Upper lobe of left lung (tissue), 6 donors: Measurements from ENCODE around the gene STARD10. TPM values are rescaled to one million over a fixed set of nuclear protein-coding genes. Genes with fewer than 3 reads are reported as not detected.
A peak's percentile ranks its signal among the peaks of the same experiment; 100 is the strongest.

Source experiments
- ATAC-seq, 2 donors: fragments of 200-7000 bp; cut with Tn5 transposase; one replicate each; pipeline ENCODE4 v1.9.1; 2022; ENCODE audit warnings: mild to moderate bottlenecking in 2 of 2, moderate library complexity in 2 of 2; ENCODE audit not compliant: low FRiP score in 2 of 2
- DNase-seq, 2 donors: peaks; one replicate each; pipeline ENCODE4 v3.0.0-alpha.2; 2019 to 2020
- H3K27ac ChIP-seq, 4 donors: fragments of 200-600 bp; sonication (generic); one replicate each; pipeline ENCODE4 v1.5.1; 2016 to 2019
- H3K27me3 ChIP-seq, 4 donors: fragments of 200-600 bp; sonication (generic); one replicate each; pipeline ENCODE4 v1.5.1; 2017 to 2019
- H3K36me3 ChIP-seq, 4 donors: fragments of 200-600 bp; sonication (generic); one replicate each; pipeline ENCODE4 v1.5.1; 2016 to 2019
- H3K4me1 ChIP-seq, 4 donors: fragments of 200-600 bp; sonication (generic); one replicate each; pipeline ENCODE4 v1.5.1; 2018 to 2019
- H3K4me3 ChIP-seq, 4 donors: fragments of 200-600 bp; sonication (generic); one replicate each; pipeline ENCODE4 v1.5.1; 2017 to 2019; ENCODE audit warnings: mild to moderate bottlenecking in 2 of 4, moderate library complexity in 1 of 4
- H3K9me3 ChIP-seq, 4 donors: fragments of 200-600 bp; sonication (generic); one replicate each; pipeline ENCODE4 v1.5.1; 2018 to 2019
- EP300 ChIP-seq, 4 donors: sonication (generic); formaldehyde crosslinking; IDR thresholded peaks; one replicate each; pipeline ENCODE4 v1.5.1; 2017; ENCODE audit warnings: antibody characterized with exemption in 4 of 4, control low read depth in 2 of 4
- POLR2A ChIP-seq, 4 donors: fragments of 450-650 bp; IDR thresholded peaks; one replicate each; pipeline ENCODE4 v1.5.1; 2016 to 2017; ENCODE audit warnings: antibody characterized with exemption in 4 of 4, mild to moderate bottlenecking in 2 of 4
- POLR2AphosphoS5 ChIP-seq, 2 donors: sonication (generic); formaldehyde crosslinking; IDR thresholded peaks; one replicate each; pipeline ENCODE4 v1.5.1; 2017; ENCODE audit warnings: antibody characterized with exemption in 2 of 2
- WGBS, 2 donors: methylation state at CpG; one replicate each; pipeline ENCODE4 v1.1.5; 2017 to 2018; 5-methylcytosine and 5-hydroxymethylcytosine counted together
- total RNA-seq, 6 donors: library from RNA; depleted of rRNA in 4 of 6; stranded (reverse); fragments of >200 nt in 4 of 6; gene quantifications; one replicate each; pipeline versions ENCODE4 v1.1.0 to v1.2.1, GENCODE V29; 2016 to 2021
- TF ChIP-seq, protein P1 (sequence below), 6 experiments: fragments of 450-650 bp in 4 of 6; fragments of 200-600 bp in 2 of 6; sonication (generic) in 2 of 6; IDR thresholded peaks; one replicate each; pipeline ENCODE4 v1.5.1; 2016 to 2019; ENCODE audit warnings: antibody characterized with exemption in 6 of 6
- donor health status: DM: no; HTN: no; CAD: no; lungs with moderate emphysema.
- donor health status: DM: no; HTN: yes; CAD: no; lungs with severe emphysema.

STARD10 gene
- total RNA-seq, 6 donors from 2014 or later = 93.2 to 227 (median 151) TPM

DNA sequence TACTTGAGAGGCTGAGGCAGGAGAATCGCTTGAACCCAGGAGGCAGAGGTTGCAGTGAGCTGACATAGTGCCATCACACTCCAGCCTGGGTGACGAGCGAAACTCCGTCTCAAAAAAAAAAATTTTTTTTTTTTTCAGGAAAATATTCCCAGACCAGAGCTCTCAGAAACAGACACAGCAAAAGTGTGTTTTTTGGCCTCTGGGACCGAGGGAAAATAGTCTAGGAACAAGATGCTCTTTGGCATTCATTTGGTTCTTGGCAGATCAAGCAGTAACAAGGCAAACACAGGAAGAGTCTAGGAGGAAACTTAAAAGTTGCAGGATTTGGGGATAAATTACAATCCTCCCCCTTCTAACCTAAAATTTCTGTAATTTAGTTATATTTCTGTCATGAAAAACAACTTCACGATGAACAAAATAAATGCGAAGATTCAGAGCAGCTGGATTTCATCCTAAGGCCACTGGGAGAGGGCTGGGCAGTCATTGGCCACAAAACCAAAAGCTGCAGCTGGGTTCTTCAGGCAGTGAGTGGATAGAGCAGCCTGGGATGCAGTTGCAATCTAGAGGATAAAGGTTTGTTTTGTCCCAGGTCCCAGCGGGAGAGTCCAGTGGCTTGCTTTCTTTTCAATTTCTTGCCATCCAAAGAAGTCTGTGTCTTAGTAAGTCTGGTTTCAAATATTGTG is 40.1 kb upstream of the STARD10 start:
- no peaks in the 10 kb centered on the region for H3K27me3 ChIP-seq
- WGBS, 2 donors = 65 to 68% methylated on average over 8 of the region's 8 CpGs
- peaks cover 0 to 33% (median 14%) of the 10 kb centered on the region in 4 donors for H3K36me3 ChIP-seq
- DNase-seq (no peak), ATAC-seq (peak in 1 of 2 donors; percentile 55)
- peaks cover 37 to 53% (median 46%) of the 10 kb centered on the region in 4 donors for H3K4me1 ChIP-seq
- H3K9me3 ChIP-seq = no peaks in the 10 kb centered on the region
- TF ChIP-seq POLR2AphosphoS5 (IDR thresholded peaks at IDR 0.05) (no peak), EP300 (IDR thresholded peaks at IDR 0.05) (no peak)
- TF ChIP-seq, protein P1, sequence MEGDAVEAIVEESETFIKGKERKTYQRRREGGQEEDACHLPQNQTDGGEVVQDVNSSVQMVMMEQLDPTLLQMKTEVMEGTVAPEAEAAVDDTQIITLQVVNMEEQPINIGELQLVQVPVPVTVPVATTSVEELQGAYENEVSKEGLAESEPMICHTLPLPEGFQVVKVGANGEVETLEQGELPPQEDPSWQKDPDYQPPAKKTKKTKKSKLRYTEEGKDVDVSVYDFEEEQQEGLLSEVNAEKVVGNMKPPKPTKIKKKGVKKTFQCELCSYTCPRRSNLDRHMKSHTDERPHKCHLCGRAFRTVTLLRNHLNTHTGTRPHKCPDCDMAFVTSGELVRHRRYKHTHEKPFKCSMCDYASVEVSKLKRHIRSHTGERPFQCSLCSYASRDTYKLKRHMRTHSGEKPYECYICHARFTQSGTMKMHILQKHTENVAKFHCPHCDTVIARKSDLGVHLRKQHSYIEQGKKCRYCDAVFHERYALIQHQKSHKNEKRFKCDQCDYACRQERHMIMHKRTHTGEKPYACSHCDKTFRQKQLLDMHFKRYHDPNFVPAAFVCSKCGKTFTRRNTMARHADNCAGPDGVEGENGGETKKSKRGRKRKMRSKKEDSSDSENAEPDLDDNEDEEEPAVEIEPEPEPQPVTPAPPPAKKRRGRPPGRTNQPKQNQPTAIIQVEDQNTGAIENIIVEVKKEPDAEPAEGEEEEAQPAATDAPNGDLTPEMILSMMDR (IDR thresholded peaks at IDR 0.05) = no peak
- peak overlapping the region; percentile 73 to 84 (median 83) for H3K27ac ChIP-seq
- H3K4me3 ChIP-seq = no peak overlapping the region

GRCh38 chr11:72833083-72833733 is 39.4 kb upstream of the STARD10 start:
- no peak for DNase-seq
- Histone ChIP-seq H3K4me1 (peaks cover 42 to 59% (median 48%) of the 10 kb centered on the region in 4 donors), H3K36me3 (peaks cover 0 to 31% (median 12%) of the 10 kb centered on the region in 4 donors), H3K27ac (peak overlapping the region; percentile 72 to 84 (median 78)), H3K27me3 (no peaks in the 10 kb centered on the region), H3K4me3 (no peak overlapping the region), H3K9me3 (no peaks in the 10 kb centered on the region)
- TF ChIP-seq EP300 (IDR thresholded peaks at IDR 0.05) (no peak), POLR2AphosphoS5 (IDR thresholded peaks at IDR 0.05) (no peak), POLR2A (IDR thresholded peaks at IDR 0.05) (no peak)
- TF ChIP-seq, protein P1 (IDR thresholded peaks at IDR 0.05) = no peak
- ATAC-seq = no peak
- WGBS, 2 donors = 93 to 97% methylated on average over 5 of the region's 5 CpGs

DNA sequence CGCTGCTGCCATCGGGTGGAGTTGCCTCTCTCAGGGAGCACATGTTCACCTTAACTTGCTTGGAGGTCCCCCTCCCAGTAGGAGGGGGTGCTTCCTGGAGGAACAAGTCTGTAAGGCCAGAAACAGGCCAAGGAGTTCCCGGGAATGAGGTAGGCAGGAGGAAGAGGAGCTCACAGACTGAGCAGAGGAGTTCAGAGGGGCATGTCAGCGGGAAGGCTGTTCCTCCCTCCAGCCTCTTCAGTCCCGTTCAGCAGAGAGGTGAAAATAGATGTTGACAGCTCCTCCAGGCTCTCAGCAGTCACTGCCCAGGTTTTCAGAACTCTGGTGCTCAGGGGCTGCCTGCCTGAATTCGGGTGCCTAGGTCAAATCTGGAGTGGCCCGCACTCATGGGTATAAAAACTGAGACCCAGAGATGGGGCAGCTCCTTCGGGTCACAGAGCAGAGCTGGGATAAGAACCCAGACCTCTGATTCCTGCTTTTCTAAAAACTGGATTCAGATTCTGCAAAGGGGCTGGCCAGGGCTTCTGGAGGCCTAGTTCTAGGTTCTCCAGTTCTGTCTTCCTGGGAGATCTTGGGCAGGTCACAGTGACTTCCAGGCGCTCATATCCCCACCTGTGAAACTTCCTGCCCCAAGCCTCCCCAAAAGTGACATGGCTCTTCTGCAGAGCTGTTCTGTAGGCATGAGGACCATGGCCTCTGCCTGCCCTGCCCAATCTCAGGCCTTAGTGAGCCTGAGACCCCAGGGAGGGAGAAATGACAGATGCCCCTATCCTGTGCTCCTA is 38.6 kb upstream of the STARD10 start:
- Histone ChIP-seq H3K9me3 (no peaks in the 10 kb centered on the region), H3K4me3 (no peak overlapping the region), H3K27ac (peak overlapping the region in 3 of 4 donors; percentile 72 to 84 (median 83)), H3K36me3 (peaks cover 0 to 23% (median 9%) of the 10 kb centered on the region in 4 donors), H3K4me1 (peaks cover 47 to 61% (median 55%) of the 10 kb centered on the region in 4 donors), H3K27me3 (no peaks in the 10 kb centered on the region)
- no peak for ATAC-seq
- 48 to 60% methylated on average over 5 to 9 of the region's 9 CpGs for WGBS, 2 donors
- no peak for DNase-seq
- TF ChIP-seq EP300 (IDR thresholded peaks at IDR 0.05) (no peak), POLR2AphosphoS5 (IDR thresholded peaks at IDR 0.05) (no peak), POLR2A (IDR thresholded peaks at IDR 0.05) (no peak)
- TF ChIP-seq, protein P1 (IDR thresholded peaks at IDR 0.05) = no peak

GRCh38 chr11:72831521-72832300 is 37.9 kb upstream of the STARD10 start:
- TF ChIP-seq POLR2A (IDR thresholded peaks at IDR 0.05) (peak in 1 of 4 donors; percentile 15), POLR2AphosphoS5 (IDR thresholded peaks at IDR 0.05) (peak; percentile 36 to 57), EP300 (IDR thresholded peaks at IDR 0.05) (no peak)
- TF ChIP-seq, protein P1 (IDR thresholded peaks at IDR 0.05) = peak; percentile 93 to 96 (median 94)
- WGBS, 2 donors = 40 to 45% methylated on average over 11 to 13 of the region's 13 CpGs
- Histone ChIP-seq H3K27me3 (no peaks in the 10 kb centered on the region), H3K27ac (peak overlapping the region in 3 of 4 donors; percentile 17 to 84 (median 83)), H3K4me1 (peaks cover 46 to 65% (median 58%) of the 10 kb centered on the region in 4 donors), H3K9me3 (no peaks in the 10 kb centered on the region), H3K4me3 (no peak overlapping the region), H3K36me3 (peaks cover 0 to 18% (median 7%) of the 10 kb centered on the region in 4 donors)
- DNase-seq (peak; percentile 85 to 86), ATAC-seq (peak; percentile 84 to 85)
